Liver (tissue), 9 donors: ENCODE data around the gene MARCHF10. TPM values are rescaled to one million over a fixed set of nuclear protein-coding genes. Genes with fewer than 3 reads are reported as not detected.

Source experiments
- DNase-seq: peaks from one replicate; pipeline ENCODE4 v3.0.0-alpha.2; 2017; ENCODE audit warnings: low spot score
- H3K27ac ChIP-seq, 2 donors: one replicate each; pipeline ENCODE4 v1.7.0; 2013; ENCODE audit warnings: inconsistent platforms in 2 of 2, low read length in 2 of 2, control low read depth in 1 of 2, low read depth in 1 of 2, mild to moderate bottlenecking in 1 of 2
- H3K27me3 ChIP-seq, 4 donors: one replicate each; pipeline versions ENCODE4 v1.6.1 to v1.7.0; 2013; ENCODE audit warnings: low read length in 3 of 4, inconsistent platforms in 1 of 4, mild to moderate bottlenecking in 1 of 4, moderate library complexity in 1 of 4; ENCODE audit not compliant: control insufficient read depth in 4 of 4, insufficient read depth in 4 of 4
- H3K36me3 ChIP-seq, 4 donors: one replicate each; pipeline versions ENCODE4 v1.6.1 to v1.7.0; 2013; ENCODE audit warnings: low read length in 3 of 4, mild to moderate bottlenecking in 3 of 4, low read depth in 1 of 4, moderate library complexity in 1 of 4; ENCODE audit not compliant: control insufficient read depth in 4 of 4, insufficient read depth in 3 of 4
- H3K4me1 ChIP-seq, 4 donors: one replicate each; pipeline versions ENCODE4 v1.6.1 to v1.7.0; 2013; ENCODE audit warnings: low read length in 3 of 4, mild to moderate bottlenecking in 3 of 4, moderate library complexity in 1 of 4; ENCODE audit not compliant: control insufficient read depth in 4 of 4, insufficient read depth in 4 of 4
- H3K4me3 ChIP-seq, 3 donors: one replicate each; pipeline versions ENCODE4 v1.6.1 to v1.7.0; 2013; ENCODE audit warnings: low read length in 3 of 3, control low read depth in 1 of 3, low read depth in 1 of 3, mild to moderate bottlenecking in 1 of 3
- H3K9ac ChIP-seq, 2 donors: one replicate each; pipeline ENCODE4 v1.7.0; 2013; ENCODE audit warnings: low read length in 2 of 2, mild to moderate bottlenecking in 2 of 2, moderate library complexity in 2 of 2, control low read depth in 1 of 2, low read depth in 1 of 2
- H3K9me3 ChIP-seq, 4 donors: one replicate each; pipeline versions ENCODE4 v1.6.1 to v1.7.0; 2013; ENCODE audit warnings: low read length in 3 of 4; ENCODE audit not compliant: control insufficient read depth in 4 of 4
- ATF3 ChIP-seq: IDR thresholded peaks from 2 replicates; pipeline ENCODE4 v1.6.1; 2016; ENCODE audit warnings: antibody characterized with exemption
- CTCF ChIP-seq: fragments of 150-350 bp; IDR thresholded peaks from 2 replicates; pipeline ENCODE4 v1.5.1; 2017; ENCODE audit warnings: improper control_type of control experiment, low read depth, low read length; ENCODE audit not compliant: missing input control
- EGR1 ChIP-seq, 2 donors: IDR thresholded peaks; 2 replicates each; pipeline ENCODE4 v1.6.1; 2016 to 2018; ENCODE audit warnings: antibody characterized with exemption in 2 of 2, low read depth in 2 of 2
- FOXA1 ChIP-seq: IDR thresholded peaks from 2 replicates; pipeline ENCODE4 v1.6.1; 2016; ENCODE audit warnings: antibody characterized with exemption
- FOXA2 ChIP-seq: IDR thresholded peaks from 2 replicates; pipeline ENCODE4 v1.6.1; 2016; ENCODE audit warnings: antibody characterized with exemption
- GABPA ChIP-seq, 2 donors: IDR thresholded peaks in 1 of 2; conservative IDR thresholded peaks in 1 of 2; 2 replicates each; pipeline ENCODE4 v1.6.1; 2016; ENCODE audit warnings: antibody characterized with exemption in 2 of 2, mild to moderate bottlenecking in 1 of 2, moderate library complexity in 1 of 2
- HNF4A ChIP-seq, 2 donors: conservative IDR thresholded peaks; 2 replicates each; pipeline ENCODE4 v1.6.1; 2016; ENCODE audit warnings: antibody characterized with exemption in 2 of 2, mild to moderate bottlenecking in 2 of 2
- HNF4G ChIP-seq: IDR thresholded peaks from 2 replicates; pipeline ENCODE4 v1.6.1; 2016; ENCODE audit warnings: antibody characterized with exemption
- JUND ChIP-seq, 2 donors: IDR thresholded peaks; 2 replicates each; pipeline ENCODE4 v1.6.1; 2016; ENCODE audit warnings: antibody characterized with exemption in 2 of 2
- MAX ChIP-seq: IDR thresholded peaks from 2 replicates; pipeline ENCODE4 v1.6.1; 2016; ENCODE audit warnings: antibody characterized with exemption
- NR2F2 ChIP-seq: IDR thresholded peaks from 2 replicates; pipeline ENCODE4 v1.6.1; 2016; ENCODE audit warnings: antibody characterized with exemption
- RAD21 ChIP-seq, 2 donors: IDR thresholded peaks; 2 replicates each; pipeline ENCODE4 v1.6.1; 2016; ENCODE audit warnings: antibody characterized with exemption in 2 of 2, mild to moderate bottlenecking in 2 of 2
- REST ChIP-seq: IDR thresholded peaks from 2 replicates; pipeline ENCODE4 v1.6.1; 2016; ENCODE audit warnings: antibody characterized with exemption, mild to moderate bottlenecking
- RXRA ChIP-seq, 2 donors: IDR thresholded peaks; 2 replicates each; pipeline ENCODE4 v1.6.1; 2017 to 2018; ENCODE audit warnings: antibody characterized with exemption in 2 of 2, mild to moderate bottlenecking in 1 of 2
- SP1 ChIP-seq: IDR thresholded peaks from 2 replicates; pipeline ENCODE4 v1.6.1; 2018; ENCODE audit warnings: antibody characterized with exemption, mild to moderate bottlenecking
- TAF1 ChIP-seq: conservative IDR thresholded peaks from 2 replicates; pipeline ENCODE4 v1.6.1; 2016; ENCODE audit warnings: antibody characterized with exemption, mild to moderate bottlenecking
- YY1 ChIP-seq: IDR thresholded peaks from 2 replicates; pipeline ENCODE4 v1.6.1; 2016; ENCODE audit warnings: antibody characterized with exemption, mild to moderate bottlenecking
- ZBTB33 ChIP-seq: IDR thresholded peaks from 2 replicates; pipeline ENCODE4 v1.6.1; 2016; ENCODE audit warnings: antibody characterized with exemption
- WGBS: extraction: QIAGEN DNeasy Blood & Tissue Kit; methylation state at CpG from one replicate; pipeline ENCODE4 v1.1.7; 2013; 5-methylcytosine and 5-hydroxymethylcytosine counted together
- polyA plus RNA-seq, 2 donors: library from polyadenylated mRNA; stranded (reverse) in 1 of 2; unstranded in 1 of 2; fragments of 200-250 nt in 1 of 2; fragments of >200 nt in 1 of 2; fragmentation: Nextera tagmentation in 1 of 2; extraction: Ambion mirVana in 1 of 2; gene quantifications; one replicate each; pipeline versions ENCODE4 v1.2.1 to v1.2.3, GENCODE V29; 2013 to 2015
- total RNA-seq, 2 donors: library from RNA; depleted of rRNA; stranded (reverse); fragments of >200 nt; gene quantifications; one replicate each; pipeline ENCODE4 v1.2.3, GENCODE V29; 2014
- donor health status: healthy.
- donor health status: healthy.
- donor health status: healthy.
- donor health status: healthy.
- donor health status: healthy.

Gene MARCHF10
- total and polyA plus RNA-seq, 4 donors: not detected

GRCh38 chr17:62673614-62674362, 134.3 kb downstream of the MARCHF10 start:
- Histone ChIP-seq H3K4me1 (no peaks in the 10 kb centered on the region), H3K4me3 (no peak overlapping the region), H3K27ac (no peak overlapping the region), H3K9ac (no peak overlapping the region), H3K27me3 (no peaks in the 10 kb centered on the region), H3K9me3 (no peaks in the 10 kb centered on the region), H3K36me3 (no peaks in the 10 kb centered on the region)
- no peak for DNase-seq
- WGBS: 90% methylated on average over 20 of the region's 20 CpGs
- TF ChIP-seq SP1 (no peak), NR2F2 (no peak), REST (no peak), TAF1 (no peak), EGR1 (IDR thresholded peaks at IDR 0.05; ENCODE audit: low read depth in 2 of 2) (no peak), YY1 (no peak), CTCF (no peak), MAX (no peak), GABPA (IDR thresholded peaks at IDR 0.05 in 1 of 2, conservative IDR thresholded peaks at IDR 0.05 in 1 of 2) (no peak), RXRA (IDR thresholded peaks at IDR 0.05) (no peak), FOXA2 (no peak), JUND (IDR thresholded peaks at IDR 0.05) (no peak), ZBTB33 (no peak), HNF4G (no peak), HNF4A (conservative IDR thresholded peaks at IDR 0.05) (no peak), RAD21 (IDR thresholded peaks at IDR 0.05) (no peak), ATF3 (no peak), FOXA1 (no peak)
